ENCODE results near the gene TIMD4. TPM values are rescaled to one million over a fixed set of nuclear protein-coding genes. Genes with fewer than 3 reads are reported as not detected.

Gene TIMD4
- total RNA-seq, 3 donors from 2014 or later: 0.72 to 4.1 (median 0.73) TPM

- ATAC-seq (no peak), DNase-seq (no peak)
- no peak for TF ChIP-seq CTCF (IDR thresholded peaks at IDR 0.05)
- intact Hi-C loops (cut with DNase I, micrococcal nuclease): no loop called here
- Histone ChIP-seq H3K9me3 (no peaks in the 10 kb centered on the region), H3K36me3 (ENCODE audit: low read depth) (no peaks in the 10 kb centered on the region), H3K4me3 (no peak overlapping the region), H3K4me1 (ENCODE audit: low read depth) (no peaks in the 10 kb centered on the region)
Measured at GRCh38 chr5:156893517-156893916, 69.5 kb downstream of the TIMD4 start.

DNA sequence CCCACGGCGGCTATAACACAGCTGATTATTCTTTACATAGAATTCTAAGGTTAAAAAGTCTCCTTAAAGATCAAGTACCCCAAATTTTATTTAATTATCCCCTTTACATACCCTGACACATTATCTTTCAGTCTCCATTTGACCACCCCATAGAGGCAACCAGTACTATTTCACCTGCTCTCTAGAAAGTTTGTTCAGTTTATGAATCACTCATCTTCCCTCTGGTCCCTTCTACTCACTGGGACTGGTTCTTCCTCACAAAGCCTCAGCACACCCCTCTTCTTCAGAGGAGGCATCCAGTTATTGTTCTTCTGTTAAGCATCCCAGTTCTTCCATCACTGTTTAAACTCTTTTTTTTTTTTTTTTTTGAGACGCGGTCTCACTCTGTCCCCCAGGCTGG lies 70.2 kb downstream of the TIMD4 start:
- H3K9me3 ChIP-seq: no peaks in the 10 kb centered on the region
- ATAC-seq (no peak), DNase-seq (no peak)
- no peaks in the 10 kb centered on the region for H3K4me1 ChIP-seq (ENCODE audit: low read depth)
- TF ChIP-seq CTCF (IDR thresholded peaks at IDR 0.05): no peak
- intact Hi-C loops (cut with DNase I, micrococcal nuclease): no loop called here
- no peaks in the 10 kb centered on the region for H3K36me3 ChIP-seq (ENCODE audit: low read depth)
- H3K4me3 ChIP-seq: no peak overlapping the region

GRCh38 chr5:156892223-156892622 lies 70.8 kb downstream of the TIMD4 start:
- no peak for ATAC-seq
- intact Hi-C loops (cut with DNase I, micrococcal nuclease): no loop called here

GRCh38 chr5:156888520-156888919 lies 74.5 kb downstream of the TIMD4 start:
- Histone ChIP-seq H3K4me1 (ENCODE audit: low read depth) (no peaks in the 10 kb centered on the region), H3K36me3 (ENCODE audit: low read depth) (no peaks in the 10 kb centered on the region), H3K9me3 (no peaks in the 10 kb centered on the region), H3K4me3 (no peak overlapping the region)
- DNase-seq: peak in 1 of 3 donors; percentile 5
- intact Hi-C loops (cut with DNase I, micrococcal nuclease): no loop called here
- no peak for TF ChIP-seq CTCF (IDR thresholded peaks at IDR 0.05)
- ATAC-seq: no peak

More at GRCh38 chr5:156892223-156892622, 70.8 kb downstream of the TIMD4 start:
- no peak for DNase-seq
- Histone ChIP-seq H3K4me3 (no peak overlapping the region), H3K4me1 (ENCODE audit: low read depth) (no peaks in the 10 kb centered on the region), H3K9me3 (no peaks in the 10 kb centered on the region), H3K36me3 (ENCODE audit: low read depth) (no peaks in the 10 kb centered on the region)
- no peak for TF ChIP-seq CTCF (IDR thresholded peaks at IDR 0.05)

DNA sequence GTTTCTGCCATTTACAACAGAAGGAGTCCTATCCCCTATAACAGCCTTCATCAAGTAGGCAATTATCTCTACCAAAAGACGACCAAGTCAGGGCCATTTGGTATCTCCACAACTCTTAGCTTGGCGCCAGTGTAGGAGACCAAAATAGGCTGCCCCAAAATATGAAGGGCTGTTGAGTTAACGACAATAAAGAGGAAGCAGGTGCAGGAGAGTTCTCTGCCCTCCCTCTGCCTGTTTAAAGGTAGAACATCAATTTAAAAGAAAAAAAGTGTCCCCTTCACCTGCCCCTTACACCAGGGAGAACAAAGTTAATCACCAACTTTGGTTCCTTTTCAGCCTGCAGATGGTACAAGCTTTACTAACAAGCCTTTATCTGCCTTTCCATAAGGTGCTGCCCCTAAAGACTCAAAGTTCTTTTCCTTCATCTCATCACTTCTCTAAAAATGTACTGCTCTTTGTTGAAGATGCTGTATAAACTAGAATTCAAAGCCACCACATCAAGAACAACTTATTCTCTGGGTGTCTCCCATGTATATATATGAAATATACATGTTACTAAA lies 79.6 kb downstream of the TIMD4 start:
- no peak for ATAC-seq
- no peaks in the 10 kb centered on the region for H3K9me3 ChIP-seq
- no peak overlapping the region for H3K4me3 ChIP-seq
- intact Hi-C loops (cut with DNase I, micrococcal nuclease): no loop called here
- no peaks in the 10 kb centered on the region for H3K4me1 ChIP-seq (ENCODE audit: low read depth)
- TF ChIP-seq CTCF (IDR thresholded peaks at IDR 0.05): no peak
- no peaks in the 10 kb centered on the region for H3K36me3 ChIP-seq (ENCODE audit: low read depth)
- DNase-seq: no peak

Measured in mucosa of descending colon (tissue), 3 donors.